GM19351 (cell line): ENCODE measurements around the gene CALHM4.

Experiments used
- ATAC-seq: cut with Tn5 transposase; IDR thresholded peaks from one replicate; pipeline ENCODE4 v1.9.1; 2021; ENCODE audit warnings: mild to moderate bottlenecking, moderate library complexity; ENCODE audit not compliant: unreplicated experiment

Gene CALHM4, protein sequence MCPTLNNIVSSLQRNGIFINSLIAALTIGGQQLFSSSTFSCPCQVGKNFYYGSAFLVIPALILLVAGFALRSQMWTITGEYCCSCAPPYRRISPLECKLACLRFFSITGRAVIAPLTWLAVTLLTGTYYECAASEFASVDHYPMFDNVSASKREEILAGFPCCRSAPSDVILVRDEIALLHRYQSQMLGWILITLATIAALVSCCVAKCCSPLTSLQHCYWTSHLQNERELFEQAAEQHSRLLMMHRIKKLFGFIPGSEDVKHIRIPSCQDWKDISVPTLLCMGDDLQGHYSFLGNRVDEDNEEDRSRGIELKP

DNA sequence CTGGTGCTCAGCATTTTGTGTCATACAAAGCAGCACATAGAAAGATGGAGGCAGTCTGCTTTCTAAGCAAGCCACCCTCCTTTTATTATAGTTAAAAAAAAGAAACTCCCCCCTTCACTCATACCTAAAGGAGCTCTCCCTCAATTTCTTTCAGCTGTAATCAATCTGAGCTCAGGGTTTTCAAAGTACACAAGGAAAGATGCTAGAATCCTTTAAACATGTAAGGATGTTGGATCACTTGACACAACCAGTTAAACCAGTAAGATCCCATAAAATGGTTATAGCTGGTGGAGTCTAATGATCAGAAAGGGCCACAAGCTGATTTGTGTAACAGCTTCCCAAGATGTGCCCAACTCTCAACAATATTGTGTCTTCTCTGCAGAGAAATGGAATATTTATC is at the start of gene CALHM4:
CALHM4 (plus strand) TSS at position 301 of the 400 bp plus-strand sequence; CDS start at position 344, 43 bp downstream.
- no peak for ATAC-seq

DNA sequence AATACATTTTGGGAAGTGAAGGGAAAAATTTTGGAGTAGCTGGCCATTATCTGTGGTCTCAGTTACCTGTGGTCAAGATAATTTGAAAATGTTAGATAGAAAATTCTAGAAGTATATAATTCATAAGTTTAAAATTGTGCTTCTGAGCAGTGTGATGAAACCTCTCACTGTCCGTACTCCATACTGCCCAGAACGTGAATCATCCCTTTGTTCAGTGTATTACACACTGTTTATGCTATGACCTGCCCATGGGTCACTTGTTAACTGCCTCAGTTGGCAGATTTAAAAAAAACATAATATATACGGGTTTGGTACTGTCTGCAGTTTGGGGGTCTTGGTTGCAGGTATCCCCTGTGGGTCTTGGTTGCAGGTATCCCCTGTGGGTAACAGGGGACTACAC is 46.2 kb upstream of the CALHM4 start:
- no peak for ATAC-seq

DNA sequence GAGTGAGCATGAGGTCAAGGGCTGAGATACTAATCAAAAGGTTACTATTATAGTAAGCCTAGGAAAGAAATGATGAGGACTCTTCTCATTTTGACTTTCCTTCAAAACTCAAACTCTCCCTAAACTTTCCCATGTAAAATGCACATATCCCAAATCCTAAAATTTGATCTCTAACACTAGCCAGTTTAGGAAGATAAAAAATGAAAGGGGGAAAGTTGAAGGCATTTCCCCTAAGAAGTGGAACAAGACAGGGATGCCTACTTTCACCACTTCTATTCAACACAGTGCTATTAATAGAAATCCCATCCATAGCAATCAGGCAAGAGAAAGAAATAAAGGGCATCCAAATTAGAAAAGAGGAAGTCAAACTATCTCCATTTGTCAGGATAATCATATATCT is 45.0 kb upstream of the CALHM4 start:
- ATAC-seq, result no peak

DNA sequence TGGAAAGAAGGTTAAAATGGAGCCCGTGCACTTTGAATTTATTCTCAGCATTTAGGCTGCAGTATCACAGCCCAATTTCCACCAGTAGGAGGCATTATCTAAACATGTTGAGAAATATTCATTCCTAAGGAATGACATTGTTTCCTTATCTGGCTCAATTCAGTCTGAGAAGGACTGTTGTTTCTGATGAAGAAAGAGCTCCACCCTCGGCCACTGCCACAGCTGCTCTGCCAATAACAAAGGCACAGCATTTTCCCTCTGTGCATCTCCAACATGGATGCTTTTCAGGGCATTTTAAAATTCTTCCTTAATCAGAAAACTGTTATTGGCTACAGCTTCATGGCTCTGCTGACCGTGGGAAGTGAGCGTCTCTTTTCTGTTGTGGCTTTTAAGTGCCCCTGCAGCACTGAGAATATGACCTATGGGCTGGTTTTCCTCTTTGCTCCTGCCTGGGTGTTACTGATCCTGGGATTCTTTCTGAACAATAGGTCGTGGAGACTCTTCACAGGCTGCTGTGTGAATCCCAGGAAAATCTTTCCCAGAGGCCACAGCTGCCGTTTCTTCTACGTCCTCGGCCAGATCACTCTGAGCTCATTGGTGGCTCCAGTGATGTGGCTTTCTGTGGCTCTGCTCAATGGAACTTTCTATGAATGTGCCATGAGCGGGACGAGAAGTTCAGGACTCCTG is 42.0 kb upstream of the CALHM4 start, which contains the start of gene CALHM5:
CALHM5 (plus strand) TSS at position 216 of the 687 bp plus-strand sequence; CDS start at position 274, 58 bp downstream.
- peak; percentile 3 for ATAC-seq

DNA sequence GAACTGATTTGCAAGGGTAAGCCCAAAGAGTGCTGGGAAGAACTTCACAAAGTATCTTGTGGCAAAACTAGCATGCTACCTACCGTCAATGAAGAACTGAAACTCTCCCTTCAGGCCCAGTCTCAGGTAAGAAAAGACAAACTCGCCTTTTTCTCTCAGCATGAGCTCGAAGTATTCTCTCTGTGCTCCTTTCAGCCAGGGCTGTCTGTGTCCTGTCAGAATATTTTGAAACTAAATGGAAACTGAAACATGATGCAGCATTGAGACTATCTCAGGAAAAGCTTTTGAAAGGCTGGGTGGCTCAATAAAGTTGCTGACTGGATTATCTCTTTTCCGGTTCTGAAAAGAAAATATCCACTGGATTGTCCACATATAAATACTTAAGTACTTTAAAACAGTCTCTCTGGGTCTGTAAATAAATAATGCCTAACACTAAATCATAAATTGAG is 41.4 kb upstream of the CALHM4 start:
- peak; percentile 98 for ATAC-seq

DNA sequence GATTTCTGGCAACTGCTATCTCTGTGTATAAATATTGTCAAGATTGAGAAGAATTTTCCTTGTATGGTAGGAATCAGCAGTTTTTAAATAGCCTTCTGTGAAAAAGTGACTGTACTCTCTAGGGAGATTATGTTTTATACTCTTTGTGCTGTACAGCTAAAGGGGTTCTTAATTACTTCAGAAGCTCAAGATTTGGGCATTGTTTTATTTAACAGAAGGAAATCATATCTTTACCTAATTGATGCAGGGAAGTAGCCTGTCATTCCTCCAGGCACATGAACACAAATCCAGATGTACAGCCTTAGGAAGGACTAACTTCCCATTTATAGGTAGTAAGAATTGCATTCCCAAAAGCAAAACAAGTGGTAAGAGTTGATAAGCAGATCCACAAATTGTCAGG is 40.8 kb upstream of the CALHM4 start:
- ATAC-seq, result no peak

DNA sequence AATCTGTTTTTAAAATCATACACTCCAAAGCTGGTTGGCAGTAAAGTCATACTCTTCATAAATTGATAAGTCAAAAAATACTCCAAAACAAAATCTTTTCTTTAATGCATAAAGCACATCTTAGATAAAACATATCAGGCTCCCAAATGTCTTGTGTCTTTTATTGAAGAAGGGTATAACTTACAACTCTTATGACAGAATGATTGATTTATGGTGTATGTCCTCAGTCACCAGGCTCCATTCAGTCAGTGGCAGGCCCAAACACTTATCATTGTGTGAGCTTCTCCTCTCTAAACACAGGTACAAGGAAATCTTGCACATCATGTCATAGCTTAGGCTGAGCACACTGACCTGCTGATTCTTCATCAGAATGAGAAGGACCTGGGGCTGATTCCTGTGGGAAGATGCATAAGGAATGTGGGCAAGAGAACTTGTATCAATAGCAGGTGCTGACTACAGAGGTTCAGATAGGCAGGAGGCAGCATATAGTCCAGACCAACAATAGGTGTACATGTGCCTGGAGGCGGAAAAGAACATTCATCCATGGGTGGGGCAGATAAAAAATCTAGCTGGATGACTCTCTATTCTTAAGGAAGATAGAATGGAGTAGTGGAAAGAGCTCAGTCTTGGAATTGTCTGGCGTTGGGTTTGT is 40.2 kb upstream of the CALHM4 start:
- ATAC-seq, result no peak

DNA sequence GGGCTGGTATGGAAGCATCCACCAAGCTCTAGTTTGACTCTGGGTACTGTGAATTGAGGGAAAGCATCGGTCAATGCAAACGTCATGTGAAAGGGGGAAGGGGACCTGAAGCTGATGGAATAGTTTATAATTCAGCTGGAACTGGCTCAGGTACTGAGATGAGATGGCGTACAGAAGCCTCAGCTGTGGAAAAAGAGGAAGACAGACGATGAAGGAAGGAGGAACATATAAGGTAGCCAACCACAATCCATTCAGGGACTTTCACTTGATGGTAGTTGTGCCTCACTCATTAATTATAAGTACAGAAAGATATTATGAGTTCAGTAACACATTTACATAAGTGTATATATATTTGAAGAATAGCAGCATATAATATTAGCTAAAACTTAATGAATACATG is 39.4 kb upstream of the CALHM4 start:
- ATAC-seq, result no peak

DNA sequence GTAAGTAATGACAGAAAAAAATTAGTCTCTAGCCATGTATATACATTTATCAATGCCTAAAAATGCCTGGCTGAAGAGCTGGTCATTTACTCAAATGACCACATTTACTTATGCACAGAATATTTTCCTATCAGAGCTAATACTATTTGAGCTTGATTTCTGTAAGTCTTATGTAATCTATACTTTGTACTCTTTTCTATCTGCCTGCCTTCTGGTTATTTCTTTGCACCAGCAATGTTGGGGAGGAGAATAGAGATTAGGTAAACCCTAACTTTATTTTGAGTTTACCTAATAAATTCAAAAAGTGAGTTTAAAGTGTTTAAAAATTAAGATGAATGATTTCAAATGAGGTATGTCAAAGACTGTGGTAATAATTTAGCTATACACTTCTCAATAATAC is 38.4 kb upstream of the CALHM4 start:
- ATAC-seq, result no peak

DNA sequence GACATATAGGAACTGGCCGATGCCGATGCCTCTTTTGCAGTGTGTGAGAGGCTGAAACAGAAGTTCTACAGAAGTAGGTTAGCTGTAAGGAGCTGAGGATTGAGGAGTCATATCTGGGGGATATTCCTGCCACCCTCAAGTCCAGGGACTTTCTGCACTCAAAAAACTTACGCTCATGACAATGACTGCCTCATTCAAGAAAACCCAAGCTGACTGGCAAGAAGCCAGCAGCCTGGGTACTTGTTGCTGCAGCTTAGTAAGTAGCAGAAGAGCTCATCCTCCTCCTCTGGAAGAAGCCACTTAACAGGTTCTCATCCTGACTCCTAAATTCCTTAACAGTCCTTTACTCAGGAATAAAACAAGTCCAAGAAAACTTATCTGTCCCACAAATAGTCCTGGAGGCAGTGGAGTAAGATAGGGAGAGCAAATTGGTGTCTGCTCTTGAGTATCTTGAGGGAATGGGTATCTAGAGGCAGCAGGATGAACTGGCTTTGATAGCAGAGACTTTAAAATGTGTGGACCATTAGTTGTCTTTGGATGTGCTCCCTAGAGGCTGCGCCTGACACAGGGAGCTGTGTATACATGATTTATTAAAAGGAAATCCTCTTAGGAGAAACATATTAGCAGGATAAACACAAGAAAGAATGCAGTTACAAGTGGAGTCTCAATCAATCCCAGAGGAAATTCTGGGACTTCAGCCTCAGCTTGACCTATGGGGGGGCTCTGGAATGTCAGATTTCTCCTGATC is 34.8 kb upstream of the CALHM4 start:
- ATAC-seq, result no peak

DNA sequence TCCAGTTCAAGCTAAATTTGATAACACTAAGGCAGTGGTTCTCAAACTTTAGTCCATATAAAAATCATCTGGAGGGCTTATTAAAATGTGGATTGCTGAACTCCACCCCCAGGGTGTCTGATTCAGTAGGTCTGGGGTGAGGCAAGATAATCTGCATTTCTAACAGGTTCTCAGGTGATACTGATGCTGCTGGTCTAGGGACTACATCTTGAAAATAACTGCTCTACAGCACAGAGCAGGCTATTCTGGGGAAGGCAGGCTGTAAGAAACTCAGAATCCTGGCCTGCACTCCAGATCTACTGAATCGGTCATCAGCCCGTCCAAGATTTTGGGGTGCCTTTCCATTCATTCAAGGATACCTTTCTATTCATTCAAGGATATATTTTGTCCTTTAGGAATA is 30.7 kb upstream of the CALHM4 start:
- no peak for ATAC-seq

DNA sequence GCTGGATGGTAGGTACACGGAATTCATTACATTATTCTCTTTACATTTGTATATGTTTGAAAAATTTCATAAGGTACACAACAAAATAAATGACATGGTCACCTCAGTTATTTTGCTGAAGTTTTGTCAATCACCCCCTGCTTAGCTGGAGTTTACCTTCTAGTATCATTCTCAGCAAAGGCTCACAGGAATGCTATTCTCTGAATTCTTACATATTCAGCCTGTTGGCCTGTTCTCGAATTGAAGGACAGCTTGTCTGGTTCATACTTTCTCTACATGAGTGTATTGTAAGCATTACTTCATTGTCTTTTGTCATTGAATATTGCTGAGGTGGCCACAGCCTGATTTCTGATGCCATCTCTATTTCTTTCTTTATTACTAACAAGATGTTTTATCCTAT is 29.3 kb upstream of the CALHM4 start:
- ATAC-seq, result no peak

DNA sequence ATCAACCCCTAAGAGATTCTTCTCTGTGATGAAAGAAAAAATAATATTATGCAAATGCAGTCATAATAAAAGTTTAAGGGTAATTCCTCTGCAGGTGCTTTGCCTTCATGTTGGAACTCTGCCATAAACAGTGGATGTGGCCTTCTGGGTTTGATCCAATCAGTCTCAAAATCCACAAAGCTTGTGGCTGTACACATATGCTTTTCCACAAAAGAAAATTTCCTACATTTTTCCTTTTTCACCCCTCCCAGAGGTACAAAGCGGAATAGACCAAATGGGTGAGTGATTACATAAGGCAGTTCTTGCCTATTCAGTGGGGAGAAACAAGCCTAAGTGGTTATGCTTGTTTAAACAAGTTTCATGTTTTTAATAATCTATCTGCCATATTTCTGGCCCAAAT is 25.4 kb upstream of the CALHM4 start:
- ATAC-seq, result no peak

DNA sequence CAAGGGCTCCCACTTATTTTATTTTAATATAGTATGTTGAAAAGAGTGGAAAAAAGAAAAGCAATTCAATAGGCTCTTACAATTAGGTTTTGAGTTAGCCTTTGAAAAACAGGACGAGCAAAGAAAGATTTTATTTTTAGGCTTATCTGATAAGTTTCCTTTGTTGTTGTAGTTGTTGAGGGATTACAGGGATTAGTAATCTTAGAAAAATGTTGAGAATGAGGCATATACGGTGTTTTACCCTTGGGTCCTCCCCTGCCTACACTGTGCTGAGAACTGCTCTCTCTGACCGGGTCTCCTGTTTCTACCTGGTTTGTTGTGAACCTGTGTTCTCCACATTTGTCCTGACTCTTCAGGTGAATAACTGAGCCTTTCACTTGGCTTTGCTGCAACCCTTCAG is 24.8 kb upstream of the CALHM4 start:
- ATAC-seq, result no peak

DNA sequence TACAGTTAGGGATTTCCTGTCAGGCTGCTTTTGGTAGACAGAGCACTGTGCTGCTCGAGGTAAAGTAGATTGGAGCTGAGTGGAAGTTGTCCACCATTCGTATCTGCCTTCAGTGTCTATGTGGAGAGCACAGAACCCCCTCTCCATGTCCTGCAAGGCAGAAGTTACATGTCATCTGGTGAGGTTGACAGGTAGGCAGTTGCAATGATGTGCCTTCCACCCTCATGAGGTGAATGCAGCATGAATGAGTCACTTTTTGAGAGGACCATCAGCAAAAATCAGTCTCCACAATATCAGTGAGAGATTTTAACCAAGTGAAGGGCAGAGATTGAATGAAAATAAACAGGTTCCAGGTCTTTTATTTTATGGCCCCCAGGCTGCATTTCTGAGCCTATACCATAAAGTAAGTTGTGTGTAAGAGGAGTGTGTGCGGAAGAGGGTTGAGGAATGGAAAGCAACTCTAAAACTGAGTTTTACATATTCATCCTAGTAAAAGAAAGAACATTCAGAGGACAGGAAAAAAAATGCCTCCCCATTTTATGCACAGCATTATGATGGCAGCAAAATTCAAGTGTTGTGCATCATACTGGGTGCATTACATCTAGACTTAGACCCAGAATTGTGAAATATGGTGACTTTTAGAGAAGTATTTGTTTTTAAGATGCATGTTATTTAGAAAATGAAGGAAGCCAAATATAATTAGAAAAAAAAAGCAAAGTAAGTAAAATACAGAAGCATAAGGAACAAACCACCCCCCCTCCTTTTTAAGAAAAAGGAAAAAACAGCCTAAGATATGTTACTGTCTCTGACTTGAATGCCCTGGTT is 23.9 kb upstream of the CALHM4 start:
- no peak for ATAC-seq

DNA sequence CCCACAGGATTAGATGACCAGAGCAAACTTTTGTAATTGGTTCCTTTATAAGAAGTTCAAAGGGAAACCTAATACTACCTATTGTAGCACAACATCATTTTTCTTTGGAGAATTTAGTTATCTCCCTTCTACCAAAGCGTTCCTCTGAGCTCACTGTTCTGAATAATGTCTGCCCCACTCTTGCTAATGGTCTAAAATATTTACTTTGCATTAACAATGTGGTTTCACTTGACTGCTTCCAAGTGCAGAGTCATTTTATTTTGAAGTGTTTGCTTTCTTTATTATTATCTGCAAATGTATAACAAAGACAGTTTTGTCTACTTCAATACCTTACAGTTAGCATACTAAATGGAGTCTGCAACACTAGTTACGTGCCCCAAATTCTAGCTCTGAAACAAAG is 23.1 kb upstream of the CALHM4 start:
- no peak for ATAC-seq

DNA sequence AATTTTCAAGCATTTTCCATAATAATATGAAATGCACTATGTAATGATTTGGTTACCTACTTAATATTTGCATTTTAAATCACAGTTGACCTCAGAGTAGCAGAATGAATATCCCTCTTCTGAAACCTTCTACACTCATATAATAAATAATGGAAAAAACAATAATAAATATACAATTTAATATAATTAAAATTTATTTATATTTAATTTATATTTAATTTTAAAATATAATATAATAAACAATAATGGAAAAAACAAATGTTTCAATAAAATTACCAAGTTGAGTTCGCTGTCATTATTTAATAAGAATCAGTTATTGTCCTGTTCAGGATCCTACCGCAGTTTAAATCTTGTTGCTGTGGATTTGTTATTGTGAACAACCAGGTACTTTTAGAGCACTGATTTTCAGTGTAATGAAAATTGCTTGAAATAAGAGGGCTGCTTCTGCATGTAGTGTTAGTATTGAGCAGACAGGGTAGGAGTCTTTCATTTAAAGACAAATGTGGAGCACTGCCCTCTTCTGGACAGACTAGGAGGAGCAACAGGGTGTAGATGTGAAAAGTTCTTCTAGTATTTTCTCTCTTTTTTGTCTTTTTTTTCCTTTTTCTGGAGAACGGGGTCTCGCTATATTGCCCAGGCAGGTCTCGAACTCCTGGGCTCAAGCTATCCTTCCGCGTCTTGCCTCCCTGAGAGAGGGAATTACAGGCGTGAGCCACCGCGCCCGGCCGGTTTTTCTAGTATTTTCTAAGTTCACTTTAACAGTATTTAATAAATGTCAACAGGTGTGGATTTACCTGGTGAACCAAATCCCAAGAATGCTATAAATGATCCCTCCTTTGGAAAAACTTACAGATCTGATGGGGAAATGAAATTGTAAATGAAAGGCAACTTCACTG is 21.6 kb upstream of the CALHM4 start:
- peak; percentile 89 for ATAC-seq

DNA sequence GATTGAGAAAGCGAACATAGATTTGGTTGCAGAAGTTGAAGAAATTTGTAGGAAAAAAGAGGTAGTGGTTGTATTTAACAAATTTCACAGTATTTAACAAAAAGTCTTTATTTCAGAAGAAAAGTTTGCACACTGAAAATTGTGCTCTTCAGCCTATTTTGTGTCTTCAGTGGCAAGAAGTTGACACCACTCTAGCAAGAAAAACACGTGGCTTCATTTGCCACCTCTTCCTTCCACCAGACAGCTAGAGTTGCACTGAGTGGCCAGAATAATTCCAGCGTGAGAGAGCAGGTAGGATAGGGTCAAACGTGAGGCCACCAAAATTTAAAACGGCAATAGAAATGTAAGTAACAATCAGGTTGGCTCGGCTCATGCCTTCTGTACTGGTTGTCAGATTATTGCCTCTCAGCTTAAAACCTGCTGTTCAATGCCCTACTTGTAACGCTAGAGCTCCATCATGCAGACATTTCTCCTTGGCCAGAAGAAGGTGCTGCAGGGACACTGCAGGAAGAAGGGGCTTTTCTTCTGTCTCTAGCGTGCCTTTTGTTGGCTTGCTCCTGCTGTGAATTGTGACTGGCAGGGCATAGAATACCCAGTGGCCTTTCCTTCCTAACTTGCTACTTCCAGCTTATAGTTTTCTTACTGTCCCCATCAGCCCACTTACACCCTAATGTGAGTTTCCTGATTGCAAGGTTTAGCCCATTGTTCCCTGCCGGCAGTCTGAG is 20.2 kb upstream of the CALHM4 start:
- ATAC-seq, result no peak

DNA sequence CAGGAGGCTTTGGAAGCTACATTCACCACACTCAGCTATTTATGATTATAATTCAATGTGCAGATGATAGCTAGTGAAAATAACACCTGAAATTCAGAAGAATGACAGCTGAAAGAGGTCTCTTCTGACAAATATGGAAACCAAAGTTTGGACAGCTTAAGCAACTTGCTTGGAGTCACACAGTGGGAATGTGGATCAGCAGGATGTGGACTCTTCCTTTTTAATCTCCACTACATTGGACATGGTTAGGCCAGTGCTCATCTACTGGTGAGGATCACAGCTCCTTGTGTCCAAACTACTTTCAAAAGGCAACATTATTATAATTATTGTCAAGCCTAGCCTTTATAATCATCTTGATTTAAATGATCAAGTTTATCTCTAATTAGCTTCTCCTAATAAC is 18.4 kb upstream of the CALHM4 start:
- ATAC-seq, result no peak
